Activated CD8-positive, alpha-beta memory T cell treated with anti-CD3 and anti-CD28 coated beads, Interleukin-2, amount 50 U/mL, for 24 hours (primary cell): ENCODE measurements around the gene CYTH1.

Experiments used
- DNase-seq: peaks from one replicate; pipeline ENCODE4 v3.0.0-alpha.2; 2020; ENCODE audit errors: extremely low read depth

CYTH1 gene

GRCh38 chr17:78735832-78736525, 46.1 kb downstream of the CYTH1 start:
- no peak for DNase-seq

DNA sequence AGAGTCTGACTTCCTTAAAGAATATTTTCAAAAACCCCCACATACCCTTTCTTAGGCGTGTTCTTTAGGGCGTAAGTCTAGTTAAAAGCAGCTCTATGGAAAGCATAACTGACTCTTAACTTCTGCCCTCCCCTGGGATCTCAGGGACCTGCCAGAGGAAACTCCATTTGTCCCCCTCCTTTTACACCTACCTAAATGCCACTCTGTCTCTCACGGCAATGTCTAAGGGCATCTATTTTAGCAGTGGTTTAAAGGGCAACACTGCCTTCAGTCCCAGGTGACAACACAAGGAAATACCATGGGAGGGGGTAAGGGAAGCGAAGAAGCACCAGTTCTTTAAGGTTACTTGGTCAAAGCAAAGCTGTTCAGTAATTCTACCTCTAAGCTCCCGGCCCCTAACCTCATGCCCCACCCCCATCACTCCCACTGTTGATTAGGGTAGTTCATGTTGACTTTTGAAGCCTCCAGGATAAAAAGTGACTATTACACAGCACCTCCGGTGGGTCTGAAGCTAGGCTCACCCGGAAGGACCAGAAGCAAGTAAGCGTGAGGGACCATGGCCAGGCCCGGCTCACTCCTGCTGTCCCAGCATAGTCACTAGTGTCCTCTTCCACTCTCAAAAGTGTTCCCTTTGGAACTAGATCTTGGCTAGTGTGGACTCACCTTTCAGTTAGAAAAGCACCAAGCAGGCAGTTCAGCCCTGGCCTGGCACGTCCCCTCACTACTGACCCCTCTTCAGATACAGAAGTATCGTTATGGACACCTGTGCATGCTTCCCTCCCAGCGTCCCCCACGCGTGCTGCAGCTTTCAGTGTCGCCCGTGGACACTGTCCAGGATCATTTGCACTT, 47.1 kb downstream of the CYTH1 start:
- no peak for DNase-seq

DNA sequence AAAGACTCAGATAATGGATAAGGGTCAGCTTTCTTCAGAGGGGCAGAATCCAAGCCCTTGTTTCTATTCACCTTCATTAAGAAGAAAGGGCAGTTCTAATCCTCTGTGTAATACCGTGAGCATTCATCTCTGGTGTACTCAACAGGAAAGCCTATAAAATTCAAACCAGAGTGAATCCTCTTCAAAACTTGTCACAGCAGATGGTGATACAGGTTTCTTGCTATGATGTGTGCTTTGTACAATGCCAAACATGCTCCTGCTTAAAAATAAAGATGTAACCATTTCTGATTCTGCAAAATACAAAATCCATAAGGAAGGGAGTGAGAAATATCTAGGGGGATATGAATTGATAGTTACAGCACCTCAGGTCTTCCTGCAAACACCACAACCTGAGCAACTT, 49.7 kb downstream of the CYTH1 start:
- DNase-seq: no peak

DNA sequence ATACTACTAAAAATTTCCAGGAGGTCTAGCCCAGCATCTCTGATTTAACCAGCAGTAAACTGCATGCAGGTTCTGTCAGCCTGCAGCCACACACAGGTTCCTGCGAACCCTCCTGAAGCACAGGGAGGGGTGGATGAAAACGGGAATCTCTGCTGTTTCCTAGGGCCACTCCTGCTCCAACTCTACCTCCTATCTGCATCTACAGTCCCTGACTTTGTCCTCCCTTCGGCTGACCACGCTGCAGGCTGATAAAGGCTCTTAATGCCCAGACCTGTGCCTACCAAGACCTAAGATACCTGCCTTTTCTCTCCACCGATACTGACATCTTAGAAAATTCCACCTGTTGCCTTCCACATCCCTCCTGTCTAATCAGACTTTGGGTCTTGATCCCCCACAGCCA, 50.2 kb downstream of the CYTH1 start:
- no peak for DNase-seq

GRCh38 chr17:78729641-78730040, 52.4 kb downstream of the CYTH1 start:
- no peak for DNase-seq

GRCh38 chr17:78728495-78728894, 53.6 kb downstream of the CYTH1 start:
- DNase-seq: no peak

DNA sequence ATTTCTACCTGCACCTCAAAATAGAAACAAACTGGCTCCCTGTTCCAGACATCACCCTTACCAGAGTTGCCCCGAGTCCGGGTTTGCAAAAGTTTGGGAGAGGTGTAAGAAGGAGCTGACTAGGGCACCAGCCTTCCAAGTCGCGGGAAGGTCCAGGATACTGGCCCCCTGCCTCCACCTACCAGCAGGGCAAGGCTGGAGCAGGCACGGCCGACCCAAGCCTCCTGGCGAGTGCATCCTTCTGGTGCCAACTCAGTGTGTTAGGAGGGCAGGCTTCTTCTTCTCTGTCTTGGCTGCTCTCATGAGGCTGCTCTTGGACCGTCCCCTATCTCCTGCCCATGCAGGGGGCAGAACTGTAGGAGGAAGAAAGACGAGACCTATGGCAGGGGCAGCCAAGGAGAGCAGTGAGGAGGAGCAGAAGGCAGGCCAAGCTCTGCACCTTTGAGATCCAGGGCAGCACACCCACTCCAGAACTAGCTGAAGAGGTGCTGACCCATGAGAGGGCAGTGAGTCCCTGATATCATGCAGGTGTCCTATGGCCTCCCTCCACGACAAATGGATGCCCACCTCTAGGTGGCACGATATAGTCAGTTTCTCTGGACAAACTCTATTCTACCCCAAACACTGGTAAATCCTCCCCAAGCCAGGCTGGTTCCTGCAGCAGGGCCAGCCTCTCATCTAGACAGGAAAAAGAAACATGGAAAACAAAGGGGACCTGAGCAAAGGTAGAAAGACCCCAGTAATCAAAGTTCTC, 54.4 kb downstream of the CYTH1 start:
- no peak for DNase-seq

DNA sequence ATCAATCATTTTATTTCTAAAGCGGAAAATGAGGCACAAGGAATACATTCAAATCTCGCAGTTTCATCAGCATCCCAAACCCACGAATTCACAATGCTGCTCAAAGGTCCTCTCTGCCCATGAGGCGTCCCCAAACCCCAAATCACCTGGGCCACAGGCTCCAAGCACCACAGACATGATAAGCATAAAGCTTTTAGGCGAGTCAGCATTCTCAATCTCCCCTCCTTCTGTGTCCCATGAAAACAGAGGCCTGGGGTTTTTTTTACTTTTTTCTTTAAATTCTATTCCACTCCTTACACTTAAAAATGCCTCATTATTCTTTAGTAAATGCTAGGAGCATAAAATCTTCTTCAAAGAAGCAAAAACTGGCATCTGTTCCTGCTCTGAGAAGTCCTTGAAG, 55.0 kb downstream of the CYTH1 start:
- no peak for DNase-seq

- no peak for DNase-seq
Observed at GRCh38 chr17:78726513-78726912, 55.6 kb downstream of the CYTH1 start.

DNA sequence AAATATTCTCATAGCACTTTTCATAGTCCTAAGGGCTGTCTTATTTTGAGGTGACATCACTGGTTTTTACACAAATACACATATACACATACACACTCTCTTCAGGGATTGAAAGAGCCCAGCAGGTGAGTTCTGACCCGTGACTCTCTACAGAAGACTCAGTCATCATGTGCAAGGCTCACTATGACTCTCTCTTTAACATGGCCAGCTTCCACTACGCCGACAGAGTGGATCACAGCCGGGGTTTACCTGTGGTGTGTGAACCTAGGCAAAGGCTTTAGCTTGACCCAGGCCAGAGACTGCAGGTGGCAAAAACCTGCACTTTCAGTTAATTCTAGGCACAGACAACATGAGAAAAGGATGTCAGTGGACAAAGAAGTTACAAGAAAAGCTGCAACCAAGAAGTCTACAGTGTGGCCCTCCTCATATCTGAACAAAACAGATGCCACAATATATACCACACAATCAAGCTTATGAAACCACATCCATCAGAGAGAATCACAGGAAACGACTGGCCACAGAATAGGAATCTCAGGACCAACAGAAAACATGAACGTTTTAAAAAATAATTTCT, 56.5 kb downstream of the CYTH1 start:
- DNase-seq: no peak

GRCh38 chr17:78724999-78725398, 57.1 kb downstream of the CYTH1 start:
- no peak for DNase-seq

DNA sequence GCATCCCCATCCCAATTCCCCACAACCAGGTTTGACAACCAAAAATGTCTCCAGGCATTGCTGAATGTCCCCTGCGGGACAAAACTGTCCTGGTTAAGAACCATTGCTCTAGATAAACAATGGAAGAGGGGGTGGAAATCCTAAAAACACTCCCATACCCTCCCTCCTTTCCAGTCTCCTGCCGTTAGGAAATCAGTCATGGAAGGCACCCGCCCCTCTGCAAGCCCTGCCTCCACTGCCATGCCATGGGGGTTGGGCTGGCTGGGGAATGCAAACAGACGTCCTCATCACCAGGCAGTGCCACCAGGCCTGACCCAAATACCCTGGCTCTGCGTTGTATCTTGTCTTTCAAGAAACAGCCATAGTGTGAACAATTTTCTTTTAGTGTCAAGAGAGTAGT, 57.5 kb downstream of the CYTH1 start:
- DNase-seq: no peak

DNA sequence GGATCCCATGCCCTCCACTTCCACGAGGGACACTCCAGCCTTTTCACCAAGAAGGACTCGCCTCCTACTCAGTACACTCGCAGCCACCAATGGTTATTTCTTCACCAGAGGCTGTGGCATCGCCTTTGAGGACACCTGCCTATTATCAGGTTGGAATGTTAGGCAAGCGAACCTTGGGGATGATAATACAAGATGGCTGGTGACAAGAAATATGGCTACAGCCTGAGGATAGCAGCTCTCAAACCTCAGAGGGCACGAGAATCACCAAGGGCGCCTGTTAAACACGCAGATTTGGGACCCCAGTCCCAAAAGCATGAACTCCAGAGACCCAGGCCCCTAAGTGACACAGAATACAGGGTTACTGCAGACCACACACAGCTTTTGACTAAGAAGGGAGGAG, 58.1 kb downstream of the CYTH1 start:
- DNase-seq: no peak

DNA sequence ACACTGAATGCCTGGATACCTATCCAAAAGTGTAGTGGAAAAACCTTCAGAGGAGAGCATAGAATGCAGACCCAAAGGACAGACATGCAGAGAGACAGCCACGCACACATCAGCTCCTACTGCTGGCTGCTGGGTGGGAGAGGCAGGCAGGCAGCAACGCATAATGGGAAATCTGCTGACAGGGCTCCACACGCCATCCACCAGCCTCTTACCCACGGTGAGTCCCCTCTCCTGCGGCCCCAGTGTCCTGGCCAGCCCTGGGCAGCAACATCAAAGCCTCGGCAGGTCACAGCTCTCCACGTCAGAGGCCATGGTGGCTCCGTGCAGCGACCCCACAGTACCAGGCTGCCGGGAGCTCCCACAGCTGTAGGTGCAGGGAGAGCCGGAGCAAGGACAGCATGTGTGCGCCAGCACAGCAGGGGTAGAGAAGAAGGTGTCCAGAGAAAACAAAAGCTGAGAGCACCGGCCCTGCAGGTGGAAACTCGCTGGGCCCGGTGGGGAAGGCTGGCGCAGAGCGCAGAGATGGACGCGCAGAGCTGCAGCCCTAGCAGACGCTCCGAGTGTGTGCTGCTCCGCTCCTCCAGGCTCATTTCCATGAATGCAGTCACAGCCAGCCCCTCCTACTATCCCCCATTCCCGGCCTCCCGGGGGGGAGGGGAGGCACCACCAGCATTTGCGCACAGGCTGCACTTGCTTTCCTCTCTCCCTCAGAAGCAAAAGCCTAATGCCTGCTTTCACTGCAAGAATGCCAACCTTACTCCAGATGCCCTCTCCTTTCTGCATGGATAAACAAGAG, 58.9 kb downstream of the CYTH1 start:
- no peak for DNase-seq

DNA sequence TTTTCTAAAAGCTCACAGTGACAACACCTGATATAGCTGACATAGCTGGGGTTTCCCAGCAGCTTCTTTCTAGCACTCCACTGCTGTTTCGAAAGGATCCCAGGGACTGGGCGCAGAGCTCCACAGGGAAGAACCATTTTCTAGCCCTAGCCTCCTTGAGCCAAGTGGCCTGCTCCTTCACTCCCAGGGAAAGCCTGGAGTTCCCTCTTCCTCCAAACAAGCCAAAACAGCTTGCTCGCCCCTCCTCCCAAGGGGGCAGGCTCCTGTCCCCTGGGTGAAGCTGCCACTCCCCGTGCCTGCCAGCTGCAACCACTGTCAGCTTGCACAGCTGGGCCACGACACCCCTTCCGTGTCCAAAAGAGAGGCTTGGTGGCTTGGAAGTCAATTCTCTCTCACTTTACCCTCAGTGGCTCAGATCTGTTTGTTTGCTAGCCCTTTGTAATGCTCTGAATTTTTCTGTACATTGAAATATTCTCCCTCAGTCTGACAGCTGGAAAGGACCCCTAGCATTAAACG, 59.8 kb downstream of the CYTH1 start:
- no peak for DNase-seq

- no peak for DNase-seq
Observed at GRCh38 chr17:78719630-78720298, 62.3 kb downstream of the CYTH1 start.

DNA sequence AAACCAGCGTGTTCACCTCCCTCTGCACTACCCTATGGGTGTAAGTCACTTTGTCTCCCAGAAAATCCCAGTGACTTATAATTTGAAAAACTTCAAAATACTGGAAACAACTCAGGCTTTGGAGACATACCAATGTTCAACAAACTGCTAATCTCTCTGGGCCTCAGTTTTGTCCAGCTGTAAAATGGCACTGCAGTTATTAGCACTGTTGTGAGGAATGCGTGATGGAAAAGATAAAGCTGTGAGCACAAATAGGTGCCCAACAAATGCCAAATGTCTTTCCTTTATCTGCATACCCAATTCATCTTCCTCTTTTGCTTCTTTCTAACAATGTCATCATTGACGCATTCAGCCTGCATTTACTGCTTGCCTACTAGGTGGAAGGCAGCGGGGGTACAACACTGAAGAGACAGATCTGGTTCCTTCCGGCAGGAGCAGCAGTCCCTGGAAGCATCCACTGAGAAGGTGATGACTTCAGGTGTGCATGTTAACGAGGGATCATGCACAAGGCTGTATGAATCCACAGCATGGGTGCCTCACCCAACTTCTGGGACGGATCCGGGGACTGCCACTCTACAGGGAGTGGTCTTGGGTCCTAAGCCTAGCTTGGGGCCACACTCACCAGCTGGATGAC, 63.4 kb downstream of the CYTH1 start:
- DNase-seq: no peak

- no peak for DNase-seq
Observed at GRCh38 chr17:78717431-78717980, 64.6 kb downstream of the CYTH1 start.

- DNase-seq: no peak
Observed at GRCh38 chr17:78716814-78717393, 65.2 kb downstream of the CYTH1 start.
